ENCODE measurements around the gene ALPI. TPM values are rescaled to one million over a fixed set of nuclear protein-coding genes. Genes with fewer than 3 reads are reported as not detected.
A peak's percentile ranks its signal among the peaks of the same experiment; 100 is the strongest.
"Not testable (repeated sequence)": the region's sequence is repeated elsewhere in the genome, so short reads cannot be mapped to it uniquely, and the experiment has no call there.

Gene ALPI
- total RNA-seq, 1 donor from 2014 or later, result not detected

DNA sequence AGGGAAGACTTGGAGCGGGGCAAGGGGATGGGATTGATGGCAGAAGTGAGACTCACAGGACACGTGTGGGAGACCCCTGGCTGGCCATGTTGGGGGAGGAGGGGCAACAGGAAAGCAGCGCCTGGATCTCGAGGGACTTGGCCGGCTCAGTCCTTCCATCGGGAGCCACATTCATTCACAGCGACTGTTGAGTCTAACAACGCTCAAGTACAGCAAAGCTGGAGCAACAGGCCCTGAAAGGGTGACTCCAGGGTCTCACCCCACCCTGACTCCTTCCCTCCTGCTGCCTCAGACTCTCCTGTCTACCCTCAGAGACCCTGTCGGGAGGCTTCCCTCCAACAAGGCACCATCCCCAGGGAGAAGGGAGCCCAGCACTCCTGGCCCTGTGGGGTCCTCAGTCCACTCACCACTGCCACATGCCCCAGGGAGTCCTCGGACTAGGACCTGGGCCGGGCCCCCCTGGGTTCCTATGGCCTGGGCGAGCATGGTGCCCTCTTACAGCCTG, 14.8 kb upstream of the ALPI start:
- DNase-seq (ENCODE audit: low spot score), result peak; percentile 42
- no peak for ATAC-seq

DNA sequence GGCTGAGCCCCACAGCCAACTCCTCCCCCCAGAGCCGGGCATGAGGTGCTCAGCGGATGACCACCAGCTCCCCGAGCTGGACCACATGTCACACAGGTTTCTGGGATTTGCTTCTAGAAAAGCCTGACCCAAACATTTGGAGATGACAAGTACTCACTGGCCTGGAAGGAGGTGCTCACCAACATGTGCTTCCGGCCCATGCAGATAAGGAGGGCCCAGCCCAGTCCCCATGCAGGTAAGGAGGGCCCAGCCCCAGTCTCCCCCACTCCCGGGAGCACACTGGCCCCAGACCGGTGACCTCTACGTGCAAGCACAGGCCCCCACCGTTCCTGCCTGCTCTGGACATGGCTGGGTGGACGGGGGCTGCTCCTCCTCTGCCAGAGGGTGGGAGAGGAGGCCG, 14.0 kb upstream of the ALPI start:
- DNase-seq (ENCODE audit: low spot score), result peak; percentile 43
- not testable (repeated sequence) for ATAC-seq

DNA sequence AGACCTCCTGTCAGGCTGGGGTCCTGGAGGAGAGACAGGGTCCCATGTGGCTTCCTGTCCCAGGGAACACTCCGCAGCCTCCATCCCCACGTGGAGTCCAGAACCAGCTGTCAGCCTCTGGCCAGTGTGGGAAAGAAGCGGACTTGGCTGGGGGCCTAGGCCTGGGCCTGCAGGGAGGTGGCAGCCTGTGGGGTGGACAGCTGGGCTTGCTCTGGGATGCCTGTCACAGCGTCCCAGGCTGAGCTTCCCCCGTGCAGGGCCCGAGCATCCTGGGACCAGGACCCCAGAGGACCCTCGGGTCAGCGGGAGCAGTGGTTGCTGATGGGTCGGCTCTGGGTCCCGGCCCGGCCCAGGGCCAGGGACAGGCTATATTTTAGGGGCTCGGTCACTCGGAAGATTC, 13.5 kb upstream of the ALPI start:
- ATAC-seq; DNase-seq (ENCODE audit: low spot score): not testable (repeated sequence)

DNA sequence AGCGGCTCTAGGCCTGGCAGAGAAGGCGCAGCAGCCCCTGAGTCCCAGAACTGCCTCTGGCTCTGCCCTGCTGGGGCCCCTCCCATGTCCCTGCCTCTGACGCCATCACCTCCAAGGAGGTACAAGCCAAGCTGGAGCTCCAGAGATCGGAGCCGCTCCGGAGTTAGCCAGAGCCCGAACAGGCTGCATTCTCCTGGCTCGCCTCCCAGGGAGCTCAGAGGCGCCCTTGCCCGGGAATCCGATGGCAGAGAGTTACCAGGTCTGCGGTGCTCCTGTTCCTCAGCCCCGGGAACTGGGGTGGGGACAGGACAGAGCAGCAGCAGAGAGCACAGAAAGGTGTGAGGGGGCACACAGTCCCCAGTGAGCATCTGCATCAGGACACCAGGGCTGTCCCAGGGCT, 12.9 kb upstream of the ALPI start:
- ATAC-seq, result not testable (repeated sequence)
- peak; percentile 45 for DNase-seq (ENCODE audit: low spot score)

DNA sequence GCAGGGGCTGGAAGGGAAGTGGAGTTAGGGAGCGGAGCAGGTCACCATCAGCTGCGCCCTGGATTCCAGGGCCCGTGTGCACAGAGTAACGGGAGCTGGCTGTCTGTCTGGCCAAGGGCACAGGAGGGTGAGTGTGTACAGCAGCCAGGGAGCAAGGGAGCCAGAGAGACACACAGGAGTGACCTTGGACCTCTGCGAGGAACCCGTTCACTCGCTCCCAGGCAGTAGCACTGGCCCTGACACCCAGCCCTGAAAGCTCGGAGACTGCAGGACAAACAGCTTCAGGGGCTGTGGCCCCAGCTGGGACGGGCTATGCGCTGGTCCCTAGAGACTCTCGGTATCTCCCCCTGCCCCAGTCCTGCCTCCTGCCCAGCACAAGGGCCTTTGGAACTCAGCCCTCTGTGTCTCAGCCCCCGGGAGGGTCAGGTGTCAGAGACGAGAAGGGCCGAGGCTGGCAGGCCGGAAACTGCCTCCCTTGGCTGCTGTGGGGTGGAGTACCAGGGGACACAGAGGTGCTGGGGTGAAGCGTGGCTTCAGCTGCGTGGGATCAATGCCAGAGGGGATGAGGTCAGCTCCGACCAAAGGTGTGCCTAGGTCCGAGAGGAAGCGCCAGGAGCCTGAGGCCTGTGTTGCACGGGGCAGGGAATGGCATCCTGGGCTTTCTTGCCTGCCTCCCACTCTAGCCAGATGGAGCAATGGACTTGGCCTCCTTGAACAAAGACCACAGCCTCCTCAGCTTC, 12.1 kb upstream of the ALPI start:
- DNase-seq (ENCODE audit: low spot score), result peak; percentile 73
- peak; percentile 67 for ATAC-seq

DNA sequence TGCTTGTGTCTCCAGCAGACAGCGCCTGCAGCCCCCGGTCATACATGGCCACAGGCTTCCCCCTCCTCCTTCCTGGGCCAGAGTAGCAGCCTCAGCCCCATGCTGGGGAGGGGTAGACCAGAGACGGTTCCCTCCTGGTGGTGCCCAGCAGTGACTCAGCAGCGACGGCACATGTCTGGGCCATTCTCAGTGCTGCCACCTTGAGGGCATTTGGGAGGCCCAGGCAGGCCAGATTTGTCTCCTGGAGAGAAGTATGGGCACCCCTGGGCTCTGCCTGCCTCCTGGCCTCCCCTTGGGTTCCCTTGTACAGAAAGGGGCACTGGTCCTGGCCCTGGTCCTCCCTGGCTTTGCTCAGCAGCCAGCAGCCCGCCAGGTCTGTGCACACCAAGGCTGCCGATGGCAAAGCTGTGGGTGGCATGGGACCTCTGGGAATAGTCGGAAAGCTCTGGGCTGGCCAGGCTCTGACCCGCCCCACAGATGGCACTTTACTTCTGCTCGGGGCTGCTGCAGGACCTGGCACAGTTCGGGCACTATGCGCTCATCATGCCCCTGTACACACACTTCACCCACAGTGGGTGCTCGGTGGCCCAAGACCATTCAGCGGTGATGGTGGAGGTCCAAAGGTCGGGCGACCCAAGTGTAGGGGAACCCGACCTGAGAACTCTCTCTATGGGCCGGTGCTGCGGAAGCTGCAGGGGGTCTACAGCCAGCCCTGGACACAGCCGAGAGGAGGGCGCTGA, 11.4 kb upstream of the ALPI start:
- ATAC-seq (peak; percentile 22), DNase-seq (ENCODE audit: low spot score) (peak; percentile 60)

DNA sequence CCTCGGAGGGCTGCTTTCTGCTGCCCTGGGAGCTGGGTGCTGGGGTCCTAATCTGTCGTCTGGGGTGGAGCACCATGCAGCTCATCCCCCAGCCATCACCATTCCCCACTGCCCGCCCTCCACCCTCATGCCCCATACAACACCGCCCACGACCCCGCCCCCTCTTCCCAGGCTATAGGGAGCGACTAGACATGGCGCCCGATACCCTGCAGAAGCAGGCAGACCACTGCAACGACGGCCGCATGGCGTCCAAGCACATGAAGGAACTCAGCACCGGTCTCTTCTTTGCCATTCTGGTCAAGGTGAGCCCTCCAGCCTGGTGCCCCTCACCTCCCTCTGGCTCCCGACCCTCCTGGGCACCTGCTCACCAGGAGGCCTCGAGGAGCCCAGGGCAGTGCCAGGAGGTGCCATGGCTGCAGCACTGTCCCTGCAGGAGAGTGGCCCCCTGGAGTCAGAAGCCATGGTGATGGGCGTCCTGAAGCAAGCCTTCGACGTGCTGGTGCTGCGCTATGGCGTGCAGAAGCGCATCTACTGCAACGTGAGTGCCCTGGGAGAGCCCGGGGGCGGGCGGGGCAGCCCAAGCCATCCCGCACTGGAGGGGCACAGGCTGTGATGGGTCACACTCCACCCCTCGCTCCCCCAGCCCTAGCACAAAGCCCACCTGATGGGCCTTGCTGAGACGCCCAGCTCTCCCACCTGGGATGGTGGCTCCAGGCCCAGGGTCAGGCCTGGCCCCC, 10.6 kb upstream of the ALPI start:
- DNase-seq (ENCODE audit: low spot score), result peak; percentile 44

DNA sequence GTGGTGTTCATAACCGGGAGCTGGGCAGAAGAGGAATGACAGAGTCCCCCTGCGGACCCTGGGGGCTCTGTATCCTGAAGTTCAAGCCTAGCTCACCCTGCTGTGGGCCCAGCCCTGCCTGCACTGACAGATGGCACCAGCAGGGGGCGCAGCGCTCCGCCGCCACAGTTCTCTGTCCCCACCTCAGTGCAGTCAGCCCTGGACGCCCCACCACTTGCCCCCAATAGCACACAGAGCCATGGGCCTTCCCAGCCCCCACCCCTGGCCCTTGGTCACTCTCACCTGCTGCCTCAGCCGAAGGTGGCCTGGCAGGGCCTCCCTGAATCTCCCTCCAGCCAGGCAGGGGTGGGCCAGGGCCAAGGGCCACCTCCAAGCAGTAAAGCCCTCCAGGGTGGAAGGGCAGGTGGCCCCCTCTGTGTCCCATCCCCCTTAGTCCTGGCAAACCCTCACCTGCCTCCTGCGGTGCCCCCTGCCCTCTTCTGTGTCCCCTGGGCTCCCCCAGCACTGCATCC, 9.6 kb upstream of the ALPI start:
- ATAC-seq (peak; percentile 29), DNase-seq (ENCODE audit: low spot score) (peak; percentile 49)

More for the DNA sequence above, 10.6 kb upstream of the ALPI start:
- ATAC-seq, result not testable (repeated sequence)

DNA sequence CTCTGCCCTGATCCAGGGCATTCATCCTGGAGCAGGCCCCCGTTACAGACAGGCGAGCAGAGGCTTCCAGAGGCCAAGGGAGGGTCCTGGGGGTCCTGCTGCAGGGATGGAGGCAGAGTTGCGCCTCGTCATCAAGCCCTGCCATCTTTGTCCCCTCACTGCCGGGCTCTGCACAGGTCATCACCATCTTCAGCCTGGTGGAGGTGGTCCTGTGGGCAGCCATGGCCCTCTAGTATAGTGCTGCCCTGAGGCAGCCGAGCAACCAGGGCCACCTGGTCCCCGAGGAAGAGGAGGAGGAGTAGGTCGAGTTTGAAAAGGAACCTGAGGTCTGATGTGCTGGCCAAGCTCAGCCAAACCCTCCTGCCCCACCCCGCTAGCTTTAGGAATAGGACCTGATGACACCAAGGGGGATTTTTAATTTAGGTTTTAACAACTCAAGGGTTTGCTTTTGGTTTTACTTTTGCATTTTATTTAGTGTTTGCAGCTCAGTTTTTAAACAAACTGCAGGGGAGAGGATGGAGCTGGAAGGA, 8.8 kb upstream of the ALPI start:
- ATAC-seq (no peak), DNase-seq (ENCODE audit: low spot score) (no peak)

DNA sequence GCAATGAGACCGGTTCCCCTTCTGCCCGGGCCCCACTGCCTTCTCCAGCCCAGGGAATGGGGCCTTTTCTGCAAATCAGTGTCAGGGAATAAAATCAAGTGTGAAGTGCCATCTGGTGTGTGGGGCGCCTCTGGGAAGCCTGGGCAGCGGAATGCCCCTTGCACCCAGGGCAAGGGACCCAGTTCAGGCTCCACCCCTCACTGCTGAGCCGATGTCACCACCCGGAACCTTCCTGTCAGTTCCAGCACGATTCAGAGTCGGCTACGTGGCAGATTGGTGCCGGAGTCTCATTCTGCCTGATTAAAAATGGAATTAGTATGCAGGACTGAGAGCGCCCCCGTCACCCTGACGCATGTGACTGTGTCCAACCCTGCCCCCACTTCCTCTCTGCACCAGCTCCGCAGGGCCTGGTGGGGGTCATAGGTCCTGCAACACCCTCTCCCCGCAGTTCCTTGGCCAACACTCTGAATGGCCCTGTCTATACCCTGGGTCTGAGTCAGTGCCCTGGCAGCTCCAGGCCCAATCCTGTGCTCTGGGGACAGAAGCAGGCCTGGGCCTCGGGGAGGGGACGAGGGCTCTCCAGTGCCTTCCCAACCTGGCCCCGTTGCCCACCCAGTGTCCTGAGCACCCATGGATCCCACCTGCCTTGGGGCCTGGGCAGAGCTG, 8.2 kb upstream of the ALPI start:
- DNase-seq (ENCODE audit: low spot score) (peak; percentile 92), ATAC-seq (peak; percentile 77)

DNA sequence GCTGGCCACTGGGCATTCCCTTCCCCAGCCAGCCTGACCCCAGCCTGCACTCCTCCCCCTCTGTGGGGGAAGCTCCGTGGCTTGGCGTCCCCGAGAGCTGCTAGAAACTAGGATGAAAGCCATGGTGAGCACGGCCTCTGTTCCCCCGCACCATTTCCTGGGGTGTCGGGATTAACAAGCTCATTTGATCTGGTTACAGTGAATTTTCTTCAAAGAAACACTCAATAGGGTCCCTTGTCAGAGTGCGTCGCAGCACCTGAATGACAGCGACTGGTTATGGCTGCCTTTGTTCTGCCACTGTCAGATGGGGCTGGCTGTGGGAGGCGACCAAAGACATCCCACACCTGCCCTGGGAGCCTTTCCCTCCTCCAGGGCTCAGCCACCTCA, 7.7 kb upstream of the ALPI start:
- DNase-seq (ENCODE audit: low spot score) (no peak), ATAC-seq (no peak)

DNA sequence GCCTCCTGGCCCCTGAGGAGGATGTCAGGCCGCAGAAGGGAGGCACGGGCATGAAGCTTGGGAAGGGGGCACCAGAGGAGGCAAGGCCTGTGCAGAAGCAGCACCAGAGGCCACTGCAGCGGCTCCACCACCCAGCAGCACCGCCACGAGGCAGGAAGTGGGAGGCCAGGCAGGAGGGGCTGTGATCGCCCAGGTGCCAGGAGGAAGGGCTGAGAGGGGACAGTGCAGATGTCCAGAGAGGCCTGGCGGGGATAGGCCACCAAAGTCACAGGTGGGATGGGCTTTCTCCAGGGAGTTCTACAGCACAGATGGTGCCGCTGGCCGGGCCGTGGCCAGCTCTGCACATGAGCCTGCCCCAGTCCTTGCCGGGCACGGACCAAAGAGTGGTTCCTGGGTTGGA, 6.0 kb upstream of the ALPI start:
- ATAC-seq, result no peak
- DNase-seq (ENCODE audit: low spot score), result no peak

DNA sequence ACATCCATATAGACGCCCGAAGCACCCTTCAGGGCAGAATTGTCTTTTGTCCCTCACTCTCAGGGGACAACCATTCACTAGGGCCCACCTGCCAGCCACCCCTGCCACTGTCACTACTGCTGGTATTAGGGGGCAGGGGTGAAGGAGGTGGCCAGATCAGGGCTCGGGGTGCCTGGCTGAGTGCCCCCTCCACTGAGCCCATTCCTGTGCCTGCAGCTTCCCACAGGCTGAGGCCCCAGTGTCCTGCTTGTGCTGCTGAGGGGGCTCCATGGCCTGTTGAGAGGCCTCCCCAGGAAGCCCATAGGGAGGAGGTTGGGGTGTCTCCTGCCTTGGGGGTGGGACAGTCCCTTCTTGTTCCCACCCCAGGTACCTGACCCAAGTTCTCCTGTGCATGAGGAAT, 4.3 kb upstream of the ALPI start:
- DNase-seq (ENCODE audit: low spot score), result peak; percentile 22
- ATAC-seq, result not testable (repeated sequence)

DNA sequence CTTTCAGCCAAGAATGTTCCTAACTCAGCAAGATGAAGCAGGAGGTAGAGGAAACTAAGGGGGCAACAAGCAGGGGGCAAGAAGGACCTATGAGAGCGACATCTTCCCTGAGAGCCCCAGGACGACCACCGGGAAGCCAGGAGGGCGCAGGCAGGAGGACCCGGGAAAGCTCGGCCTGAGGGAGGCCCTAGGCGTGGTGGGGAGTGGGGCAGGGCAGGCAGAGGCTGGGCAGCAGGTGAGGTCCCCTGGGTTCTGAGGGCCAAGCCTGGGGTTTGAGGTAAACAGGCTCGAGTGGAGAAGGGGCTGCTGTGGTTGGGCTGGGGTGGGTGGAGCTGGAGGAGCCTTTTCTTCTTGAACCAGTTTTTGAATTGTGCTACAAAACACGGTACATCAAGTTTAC, 1.3 kb upstream of the ALPI start:
- ATAC-seq (no peak), DNase-seq (ENCODE audit: low spot score) (peak; percentile 33)

DNA sequence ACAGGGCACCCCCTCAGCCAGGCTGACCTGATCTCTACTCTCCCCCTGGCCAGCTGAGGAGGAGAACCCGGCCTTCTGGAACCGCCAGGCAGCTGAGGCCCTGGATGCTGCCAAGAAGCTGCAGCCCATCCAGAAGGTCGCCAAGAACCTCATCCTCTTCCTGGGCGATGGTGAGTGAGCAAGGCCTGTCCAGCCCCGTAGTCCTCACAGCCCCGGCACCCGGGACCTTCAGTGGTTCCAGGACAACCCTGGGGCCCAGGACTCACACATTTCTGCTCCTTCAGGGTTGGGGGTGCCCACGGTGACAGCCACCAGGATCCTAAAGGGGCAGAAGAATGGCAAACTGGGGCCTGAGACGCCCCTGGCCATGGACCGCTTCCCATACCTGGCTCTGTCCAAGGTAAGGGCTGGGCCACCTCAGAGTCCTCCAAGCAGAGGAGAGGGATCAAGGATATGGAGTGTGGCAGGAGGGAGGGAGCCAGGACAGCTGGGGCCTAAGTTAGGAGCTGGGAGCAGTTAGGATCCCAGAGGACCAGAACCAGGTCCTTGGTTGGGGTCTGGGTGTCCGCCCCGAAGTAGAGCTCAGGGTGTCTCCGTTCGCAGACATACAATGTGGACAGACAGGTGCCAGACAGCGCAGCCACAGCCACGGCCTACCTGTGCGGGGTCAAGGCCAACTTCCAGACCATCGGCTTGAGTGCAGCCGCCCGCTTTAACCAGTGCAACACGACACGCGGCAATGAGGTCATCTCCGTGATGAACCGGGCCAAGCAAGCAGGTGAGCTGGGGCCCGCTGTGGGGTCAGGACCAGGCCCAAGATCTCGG, 555 bp downstream of the ALPI start:
- ATAC-seq, result no peak
- DNase-seq (ENCODE audit: low spot score), result peak; percentile 38

DNA sequence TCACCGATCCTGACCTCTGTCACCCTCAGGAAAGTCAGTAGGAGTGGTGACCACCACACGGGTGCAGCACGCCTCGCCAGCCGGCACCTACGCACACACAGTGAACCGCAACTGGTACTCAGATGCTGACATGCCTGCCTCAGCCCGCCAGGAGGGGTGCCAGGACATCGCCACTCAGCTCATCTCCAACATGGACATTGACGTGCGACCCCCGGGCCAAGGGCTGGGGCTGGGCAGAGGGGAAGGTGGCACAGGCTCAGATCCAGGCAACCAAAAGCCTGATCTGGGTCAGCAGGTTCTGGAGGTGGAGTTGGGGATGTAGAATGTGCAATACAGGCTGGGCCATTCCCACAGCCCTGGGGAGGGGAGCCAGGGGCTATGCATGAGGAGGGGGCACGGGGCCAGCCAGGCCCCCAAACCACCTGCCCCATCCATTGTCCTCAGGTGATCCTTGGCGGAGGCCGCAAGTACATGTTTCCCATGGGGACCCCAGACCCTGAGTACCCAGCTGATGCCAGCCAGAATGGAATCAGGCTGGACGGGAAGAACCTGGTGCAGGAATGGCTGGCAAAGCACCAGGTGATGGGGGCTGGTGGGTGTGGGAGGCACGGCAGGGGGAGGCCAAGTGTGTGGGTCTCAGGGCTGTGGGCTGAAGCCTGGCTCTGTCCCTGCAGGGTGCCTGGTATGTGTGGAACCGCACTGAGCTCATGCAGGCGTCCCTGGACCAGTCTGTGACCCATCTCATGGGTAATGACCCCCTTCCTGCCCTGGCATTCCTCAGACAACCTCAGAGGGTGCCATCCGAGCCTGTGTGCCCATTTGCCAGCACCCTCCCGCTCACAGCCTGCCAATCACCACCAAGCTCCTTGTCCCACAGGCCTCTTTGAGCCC, 1.4 kb downstream of the ALPI start:
- DNase-seq (ENCODE audit: low spot score), result peak; percentile 42
- no peak for ATAC-seq

DNA sequence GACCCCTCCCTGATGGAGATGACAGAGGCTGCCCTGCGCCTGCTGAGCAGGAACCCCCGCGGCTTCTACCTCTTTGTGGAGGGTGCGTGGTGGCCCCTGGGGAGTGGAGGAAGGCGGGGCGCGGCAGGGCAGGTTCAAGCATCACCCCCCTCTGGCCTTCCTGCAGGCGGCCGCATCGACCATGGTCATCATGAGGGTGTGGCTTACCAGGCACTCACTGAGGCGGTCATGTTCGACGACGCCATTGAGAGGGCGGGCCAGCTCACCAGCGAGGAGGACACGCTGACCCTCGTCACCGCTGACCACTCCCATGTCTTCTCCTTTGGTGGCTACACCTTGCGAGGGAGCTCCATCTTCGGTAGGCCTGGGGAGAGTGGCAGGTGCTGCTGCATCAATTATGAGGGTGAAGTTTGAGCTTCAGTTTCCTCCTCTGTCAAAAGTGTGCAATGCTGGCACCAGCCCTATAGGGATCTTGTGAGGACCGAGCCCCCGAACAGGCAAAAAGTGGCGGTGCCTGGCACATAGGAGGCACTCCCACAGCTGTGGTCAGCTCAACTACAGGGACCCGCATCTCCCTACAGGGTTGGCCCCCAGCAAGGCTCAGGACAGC, 2.2 kb downstream of the ALPI start:
- ATAC-seq (no peak), DNase-seq (ENCODE audit: low spot score) (peak; percentile 28)

Measured in left lobe of liver (tissue), 2 donors.